ENCODE data around the gene NELL1. TPM values are rescaled to one million over a fixed set of nuclear protein-coding genes. Genes with fewer than 3 reads are reported as not detected.

NELL1 gene
- total and polyA plus RNA-seq, 7 donors, result 0.01 TPM; not detected in 6

GRCh38 chr11:21369947-21370346 is 700.6 kb downstream of the NELL1 start:
- intact Hi-C loops (cut with DNase I), result no loop called here
- no peaks in the 10 kb centered on the region for H3K4me1 ChIP-seq
- ATAC-seq (no peak), DNase-seq (no peak)
- no peak overlapping the region for H3K27ac ChIP-seq
- no peaks in the 10 kb centered on the region for H3K9me3 ChIP-seq
- H3K36me3 ChIP-seq (ENCODE audit: insufficient read depth in 1 of 2, low read depth in 1 of 2), result no peaks in the 10 kb centered on the region
- no peak for TF ChIP-seq CTCF (IDR thresholded peaks at IDR 0.05)
- WGBS, 3 donors, result 47 to 71% (median 51%) methylated on average over 1 of the region's 1 CpG
- no peak overlapping the region for H3K4me3 ChIP-seq
- no peaks in the 10 kb centered on the region for H3K27me3 ChIP-seq (ENCODE audit: insufficient read depth in 3 of 3, low read length in 2 of 3)

- H3K4me3 ChIP-seq, result no peak overlapping the region
- ATAC-seq (no peak), DNase-seq (no peak)
- WGBS, 3 donors, result 77 to 84% (median 82%) methylated on average over 5 of the region's 5 CpGs
- H3K27ac ChIP-seq, result no peak overlapping the region
- no peaks in the 10 kb centered on the region for H3K36me3 ChIP-seq (ENCODE audit: insufficient read depth in 1 of 2, low read depth in 1 of 2)
- no peaks in the 10 kb centered on the region for H3K9me3 ChIP-seq
- no peaks in the 10 kb centered on the region for H3K4me1 ChIP-seq
- no peak for TF ChIP-seq CTCF (IDR thresholded peaks at IDR 0.05)
- H3K27me3 ChIP-seq (ENCODE audit: insufficient read depth in 3 of 3, low read length in 2 of 3), result no peaks in the 10 kb centered on the region
- intact Hi-C loops (cut with DNase I), result no loop called here
Observed at GRCh38 chr11:21371044-21371443, 701.7 kb downstream of the NELL1 start.

GRCh38 chr11:21372672-21373071 is 703.3 kb downstream of the NELL1 start:
- no peaks in the 10 kb centered on the region for H3K36me3 ChIP-seq (ENCODE audit: insufficient read depth in 1 of 2, low read depth in 1 of 2)
- H3K27me3 ChIP-seq (ENCODE audit: insufficient read depth in 3 of 3, low read length in 2 of 3), result no peaks in the 10 kb centered on the region
- H3K4me3 ChIP-seq, result no peak overlapping the region
- intact Hi-C loops (cut with DNase I), result no loop called here
- H3K4me1 ChIP-seq, result no peaks in the 10 kb centered on the region
- peaks cover 6% of the 10 kb centered on the region for H3K9me3 ChIP-seq
- 47 to 60% (median 52%) methylated on average over 1 of the region's 1 CpG for WGBS, 3 donors
- ATAC-seq (no peak), DNase-seq (no peak)
- no peak overlapping the region for H3K27ac ChIP-seq
- TF ChIP-seq CTCF (IDR thresholded peaks at IDR 0.05), result no peak

- intact Hi-C loops (cut with DNase I), result no loop called here
- Histone ChIP-seq H3K27ac (no peak overlapping the region), H3K27me3 (ENCODE audit: insufficient read depth in 3 of 3, low read length in 2 of 3) (no peaks in the 10 kb centered on the region), H3K4me3 (no peak overlapping the region), H3K9me3 (peaks cover 6% of the 10 kb centered on the region), H3K4me1 (no peaks in the 10 kb centered on the region), H3K36me3 (ENCODE audit: insufficient read depth in 1 of 2, low read depth in 1 of 2) (no peaks in the 10 kb centered on the region)
- DNase-seq (no peak), ATAC-seq (no peak)
- WGBS, 3 donors, result 45 to 60% (median 53%) methylated on average over 5 of the region's 5 CpGs
- no peak for TF ChIP-seq CTCF (IDR thresholded peaks at IDR 0.05)
Observed at GRCh38 chr11:21374376-21374775, 705.0 kb downstream of the NELL1 start.

- Histone ChIP-seq H3K27me3 (ENCODE audit: insufficient read depth in 3 of 3, low read length in 2 of 3) (no peaks in the 10 kb centered on the region), H3K27ac (no peak overlapping the region), H3K9me3 (no peaks in the 10 kb centered on the region), H3K36me3 (ENCODE audit: insufficient read depth in 1 of 2, low read depth in 1 of 2) (no peaks in the 10 kb centered on the region), H3K4me1 (no peaks in the 10 kb centered on the region), H3K4me3 (no peak overlapping the region)
- intact Hi-C loops (cut with DNase I), result no loop called here
- ATAC-seq (no peak), DNase-seq (no peak)
- 78 to 89% (median 88%) methylated on average over 4 of the region's 4 CpGs for WGBS, 3 donors
- TF ChIP-seq CTCF (IDR thresholded peaks at IDR 0.05), result no peak
Observed at GRCh38 chr11:21385669-21386440, 716.5 kb downstream of the NELL1 start.

All from psoas muscle (tissue), 8 donors.